Liver (tissue), 9 donors: ENCODE measurements around the gene BMPER. TPM values are rescaled to one million over a fixed set of nuclear protein-coding genes. Genes with fewer than 3 reads are reported as not detected.

Experiments
- DNase-seq: peaks from one replicate; pipeline ENCODE4 v3.0.0-alpha.2; 2017; ENCODE audit warnings: low spot score
- H3K27ac ChIP-seq, 2 donors: one replicate each; pipeline ENCODE4 v1.7.0; 2013; ENCODE audit warnings: inconsistent platforms in 2 of 2, low read length in 2 of 2, control low read depth in 1 of 2, low read depth in 1 of 2, mild to moderate bottlenecking in 1 of 2
- H3K27me3 ChIP-seq, 4 donors: one replicate each; pipeline versions ENCODE4 v1.6.1 to v1.7.0; 2013; ENCODE audit warnings: low read length in 3 of 4, inconsistent platforms in 1 of 4, mild to moderate bottlenecking in 1 of 4, moderate library complexity in 1 of 4; ENCODE audit not compliant: control insufficient read depth in 4 of 4, insufficient read depth in 4 of 4
- H3K36me3 ChIP-seq, 4 donors: one replicate each; pipeline versions ENCODE4 v1.6.1 to v1.7.0; 2013; ENCODE audit warnings: low read length in 3 of 4, mild to moderate bottlenecking in 3 of 4, low read depth in 1 of 4, moderate library complexity in 1 of 4; ENCODE audit not compliant: control insufficient read depth in 4 of 4, insufficient read depth in 3 of 4
- H3K4me1 ChIP-seq, 4 donors: one replicate each; pipeline versions ENCODE4 v1.6.1 to v1.7.0; 2013; ENCODE audit warnings: low read length in 3 of 4, mild to moderate bottlenecking in 3 of 4, moderate library complexity in 1 of 4; ENCODE audit not compliant: control insufficient read depth in 4 of 4, insufficient read depth in 4 of 4
- H3K4me3 ChIP-seq, 3 donors: one replicate each; pipeline versions ENCODE4 v1.6.1 to v1.7.0; 2013; ENCODE audit warnings: low read length in 3 of 3, control low read depth in 1 of 3, low read depth in 1 of 3, mild to moderate bottlenecking in 1 of 3
- H3K9ac ChIP-seq, 2 donors: one replicate each; pipeline ENCODE4 v1.7.0; 2013; ENCODE audit warnings: low read length in 2 of 2, mild to moderate bottlenecking in 2 of 2, moderate library complexity in 2 of 2, control low read depth in 1 of 2, low read depth in 1 of 2
- H3K9me3 ChIP-seq, 4 donors: one replicate each; pipeline versions ENCODE4 v1.6.1 to v1.7.0; 2013; ENCODE audit warnings: low read length in 3 of 4; ENCODE audit not compliant: control insufficient read depth in 4 of 4
- EGR1 ChIP-seq, 2 donors: IDR thresholded peaks; 2 replicates each; pipeline ENCODE4 v1.6.1; 2016 to 2018; ENCODE audit warnings: antibody characterized with exemption in 2 of 2, low read depth in 2 of 2
- FOXA1 ChIP-seq: IDR thresholded peaks from 2 replicates; pipeline ENCODE4 v1.6.1; 2016; ENCODE audit warnings: antibody characterized with exemption
- FOXA2 ChIP-seq: IDR thresholded peaks from 2 replicates; pipeline ENCODE4 v1.6.1; 2016; ENCODE audit warnings: antibody characterized with exemption
- HNF4A ChIP-seq, 2 donors: conservative IDR thresholded peaks; 2 replicates each; pipeline ENCODE4 v1.6.1; 2016; ENCODE audit warnings: antibody characterized with exemption in 2 of 2, mild to moderate bottlenecking in 2 of 2
- HNF4G ChIP-seq: IDR thresholded peaks from 2 replicates; pipeline ENCODE4 v1.6.1; 2016; ENCODE audit warnings: antibody characterized with exemption
- JUND ChIP-seq, 2 donors: IDR thresholded peaks; 2 replicates each; pipeline ENCODE4 v1.6.1; 2016; ENCODE audit warnings: antibody characterized with exemption in 2 of 2
- NR2F2 ChIP-seq: IDR thresholded peaks from 2 replicates; pipeline ENCODE4 v1.6.1; 2016; ENCODE audit warnings: antibody characterized with exemption
- RAD21 ChIP-seq, 2 donors: IDR thresholded peaks; 2 replicates each; pipeline ENCODE4 v1.6.1; 2016; ENCODE audit warnings: antibody characterized with exemption in 2 of 2, mild to moderate bottlenecking in 2 of 2
- TAF1 ChIP-seq: conservative IDR thresholded peaks from 2 replicates; pipeline ENCODE4 v1.6.1; 2016; ENCODE audit warnings: antibody characterized with exemption, mild to moderate bottlenecking
- WGBS: extraction: QIAGEN DNeasy Blood & Tissue Kit; methylation state at CpG from one replicate; pipeline ENCODE4 v1.1.7; 2013; 5-methylcytosine and 5-hydroxymethylcytosine counted together
- polyA plus RNA-seq, 2 donors: library from polyadenylated mRNA; stranded (reverse) in 1 of 2; unstranded in 1 of 2; fragments of 200-250 nt in 1 of 2; fragments of >200 nt in 1 of 2; fragmentation: Nextera tagmentation in 1 of 2; extraction: Ambion mirVana in 1 of 2; gene quantifications; one replicate each; pipeline versions ENCODE4 v1.2.1 to v1.2.3, GENCODE V29; 2013 to 2015
- total RNA-seq, 2 donors: library from RNA; depleted of rRNA; stranded (reverse); fragments of >200 nt; gene quantifications; one replicate each; pipeline ENCODE4 v1.2.3, GENCODE V29; 2014
- TF ChIP-seq, protein P1 (sequence below): IDR thresholded peaks from 2 replicates; pipeline ENCODE4 v1.6.1; 2016; ENCODE audit warnings: antibody characterized with exemption, mild to moderate bottlenecking
- TF ChIP-seq, protein P2 (sequence below): IDR thresholded peaks from 2 replicates; pipeline ENCODE4 v1.6.1; 2016; ENCODE audit warnings: antibody characterized with exemption
- TF ChIP-seq, protein P3 (sequence below): IDR thresholded peaks from 2 replicates; pipeline ENCODE4 v1.6.1; 2016; ENCODE audit warnings: antibody characterized with exemption
- TF ChIP-seq, protein P4 (sequence below): fragments of 150-350 bp; IDR thresholded peaks from 2 replicates; pipeline ENCODE4 v1.5.1; 2017; ENCODE audit warnings: improper control_type of control experiment, low read depth, low read length; ENCODE audit not compliant: missing input control
- donor health status: healthy.
- donor health status: healthy.
- donor health status: healthy.
- donor health status: healthy.
- donor health status: healthy.

Gene BMPER
- total and polyA plus RNA-seq, 4 donors, result 4.0 to 8.5 (median 6.2) TPM

DNA sequence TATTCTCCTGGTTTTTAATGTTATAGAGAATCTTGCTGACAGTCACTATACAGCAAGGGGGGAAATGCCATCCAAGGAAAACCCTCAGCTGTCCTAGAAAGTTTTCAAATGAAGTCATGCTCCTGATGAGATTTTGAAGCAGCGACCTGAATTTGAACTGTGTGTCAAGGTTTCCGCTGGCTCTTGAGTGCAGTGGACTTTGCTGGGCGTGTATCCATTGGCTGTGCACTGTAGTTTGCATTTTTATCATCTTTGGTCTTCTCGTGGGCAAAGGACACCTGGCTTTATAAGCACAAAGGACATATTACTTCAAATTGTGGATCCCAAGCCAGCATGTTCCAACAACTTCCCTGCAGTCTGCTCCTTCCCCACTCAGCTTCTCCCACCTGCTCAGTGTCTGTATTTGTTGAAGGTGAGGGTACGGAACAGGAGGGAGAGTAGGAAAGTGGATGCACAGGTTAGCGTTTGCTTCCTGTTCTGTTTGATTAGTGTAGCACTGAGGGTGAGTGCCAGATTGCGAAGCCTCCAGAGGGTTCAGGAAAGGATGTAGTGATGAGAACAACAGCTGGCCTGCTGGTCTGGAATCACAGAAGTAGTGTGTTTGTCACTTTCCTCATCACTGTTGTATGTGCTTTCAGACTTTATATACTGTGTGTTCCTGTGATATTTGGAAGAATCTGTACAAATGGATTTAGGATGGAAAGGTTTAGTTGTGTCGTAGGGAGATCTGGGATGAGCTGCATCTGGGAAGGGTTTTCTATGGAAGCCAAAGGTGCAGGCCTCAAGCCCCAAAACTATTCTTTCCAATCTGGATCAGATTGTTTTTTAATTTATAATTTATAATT is 204.8 kb downstream of the BMPER start (continued):
- TF ChIP-seq, protein P1, sequence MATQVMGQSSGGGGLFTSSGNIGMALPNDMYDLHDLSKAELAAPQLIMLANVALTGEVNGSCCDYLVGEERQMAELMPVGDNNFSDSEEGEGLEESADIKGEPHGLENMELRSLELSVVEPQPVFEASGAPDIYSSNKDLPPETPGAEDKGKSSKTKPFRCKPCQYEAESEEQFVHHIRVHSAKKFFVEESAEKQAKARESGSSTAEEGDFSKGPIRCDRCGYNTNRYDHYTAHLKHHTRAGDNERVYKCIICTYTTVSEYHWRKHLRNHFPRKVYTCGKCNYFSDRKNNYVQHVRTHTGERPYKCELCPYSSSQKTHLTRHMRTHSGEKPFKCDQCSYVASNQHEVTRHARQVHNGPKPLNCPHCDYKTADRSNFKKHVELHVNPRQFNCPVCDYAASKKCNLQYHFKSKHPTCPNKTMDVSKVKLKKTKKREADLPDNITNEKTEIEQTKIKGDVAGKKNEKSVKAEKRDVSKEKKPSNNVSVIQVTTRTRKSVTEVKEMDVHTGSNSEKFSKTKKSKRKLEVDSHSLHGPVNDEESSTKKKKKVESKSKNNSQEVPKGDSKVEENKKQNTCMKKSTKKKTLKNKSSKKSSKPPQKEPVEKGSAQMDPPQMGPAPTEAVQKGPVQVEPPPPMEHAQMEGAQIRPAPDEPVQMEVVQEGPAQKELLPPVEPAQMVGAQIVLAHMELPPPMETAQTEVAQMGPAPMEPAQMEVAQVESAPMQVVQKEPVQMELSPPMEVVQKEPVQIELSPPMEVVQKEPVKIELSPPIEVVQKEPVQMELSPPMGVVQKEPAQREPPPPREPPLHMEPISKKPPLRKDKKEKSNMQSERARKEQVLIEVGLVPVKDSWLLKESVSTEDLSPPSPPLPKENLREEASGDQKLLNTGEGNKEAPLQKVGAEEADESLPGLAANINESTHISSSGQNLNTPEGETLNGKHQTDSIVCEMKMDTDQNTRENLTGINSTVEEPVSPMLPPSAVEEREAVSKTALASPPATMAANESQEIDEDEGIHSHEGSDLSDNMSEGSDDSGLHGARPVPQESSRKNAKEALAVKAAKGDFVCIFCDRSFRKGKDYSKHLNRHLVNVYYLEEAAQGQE, result no peak
- TF ChIP-seq RAD21 (IDR thresholded peaks at IDR 0.05) (no peak), HNF4A (conservative IDR thresholded peaks at IDR 0.05) (peak in 1 of 2 donors; percentile 66), JUND (IDR thresholded peaks at IDR 0.05) (peak in 1 of 2 donors; percentile 93), NR2F2 (no peak), HNF4G (no peak), FOXA1 (no peak)

DNA sequence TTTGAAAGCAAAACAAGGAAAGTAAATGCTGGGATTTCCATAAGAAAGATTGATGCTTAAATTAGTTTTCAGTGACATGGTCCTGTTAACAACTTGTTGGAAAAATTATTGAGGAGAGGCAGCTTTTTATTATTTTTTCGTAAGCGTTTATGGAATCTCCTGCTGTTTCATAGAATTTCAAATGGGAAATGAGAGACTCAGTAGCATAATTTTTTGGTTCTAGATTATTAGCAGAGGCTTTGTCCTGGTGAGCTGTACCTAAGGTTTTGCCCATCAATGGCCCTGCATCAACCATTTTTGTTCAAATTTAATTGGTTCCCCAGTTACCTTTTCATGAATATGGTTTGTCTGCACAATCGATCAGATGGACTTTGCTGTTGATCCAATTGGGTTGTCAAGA is 205.7 kb downstream of the BMPER start:
- H3K27me3 ChIP-seq, result no peaks in the 10 kb centered on the region
- H3K4me1 ChIP-seq, result peaks cover 7 to 16% (median 14%) of the 10 kb centered on the region in 4 donors
- H3K27ac ChIP-seq, result no peak overlapping the region
- H3K36me3 ChIP-seq, result no peaks in the 10 kb centered on the region
- no peak overlapping the region for H3K4me3 ChIP-seq
- TF ChIP-seq JUND (IDR thresholded peaks at IDR 0.05) (no peak), FOXA1 (no peak), TAF1 (no peak), FOXA2 (no peak), EGR1 (IDR thresholded peaks at IDR 0.05; ENCODE audit: low read depth in 2 of 2) (no peak), HNF4A (conservative IDR thresholded peaks at IDR 0.05) (no peak)
- TF ChIP-seq, protein P2, sequence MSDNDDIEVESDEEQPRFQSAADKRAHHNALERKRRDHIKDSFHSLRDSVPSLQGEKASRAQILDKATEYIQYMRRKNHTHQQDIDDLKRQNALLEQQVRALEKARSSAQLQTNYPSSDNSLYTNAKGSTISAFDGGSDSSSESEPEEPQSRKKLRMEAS, result no peak
- TF ChIP-seq, protein P3, sequence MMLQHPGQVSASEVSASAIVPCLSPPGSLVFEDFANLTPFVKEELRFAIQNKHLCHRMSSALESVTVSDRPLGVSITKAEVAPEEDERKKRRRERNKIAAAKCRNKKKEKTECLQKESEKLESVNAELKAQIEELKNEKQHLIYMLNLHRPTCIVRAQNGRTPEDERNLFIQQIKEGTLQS, result no peak
- TF ChIP-seq, protein P4, sequence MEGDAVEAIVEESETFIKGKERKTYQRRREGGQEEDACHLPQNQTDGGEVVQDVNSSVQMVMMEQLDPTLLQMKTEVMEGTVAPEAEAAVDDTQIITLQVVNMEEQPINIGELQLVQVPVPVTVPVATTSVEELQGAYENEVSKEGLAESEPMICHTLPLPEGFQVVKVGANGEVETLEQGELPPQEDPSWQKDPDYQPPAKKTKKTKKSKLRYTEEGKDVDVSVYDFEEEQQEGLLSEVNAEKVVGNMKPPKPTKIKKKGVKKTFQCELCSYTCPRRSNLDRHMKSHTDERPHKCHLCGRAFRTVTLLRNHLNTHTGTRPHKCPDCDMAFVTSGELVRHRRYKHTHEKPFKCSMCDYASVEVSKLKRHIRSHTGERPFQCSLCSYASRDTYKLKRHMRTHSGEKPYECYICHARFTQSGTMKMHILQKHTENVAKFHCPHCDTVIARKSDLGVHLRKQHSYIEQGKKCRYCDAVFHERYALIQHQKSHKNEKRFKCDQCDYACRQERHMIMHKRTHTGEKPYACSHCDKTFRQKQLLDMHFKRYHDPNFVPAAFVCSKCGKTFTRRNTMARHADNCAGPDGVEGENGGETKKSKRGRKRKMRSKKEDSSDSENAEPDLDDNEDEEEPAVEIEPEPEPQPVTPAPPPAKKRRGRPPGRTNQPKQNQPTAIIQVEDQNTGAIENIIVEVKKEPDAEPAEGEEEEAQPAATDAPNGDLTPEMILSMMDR, result no peak
- H3K9me3 ChIP-seq, result no peaks in the 10 kb centered on the region
- 83% methylated on average over 3 of the region's 3 CpGs for WGBS
- no peak for DNase-seq
- H3K9ac ChIP-seq, result no peak overlapping the region

DNA sequence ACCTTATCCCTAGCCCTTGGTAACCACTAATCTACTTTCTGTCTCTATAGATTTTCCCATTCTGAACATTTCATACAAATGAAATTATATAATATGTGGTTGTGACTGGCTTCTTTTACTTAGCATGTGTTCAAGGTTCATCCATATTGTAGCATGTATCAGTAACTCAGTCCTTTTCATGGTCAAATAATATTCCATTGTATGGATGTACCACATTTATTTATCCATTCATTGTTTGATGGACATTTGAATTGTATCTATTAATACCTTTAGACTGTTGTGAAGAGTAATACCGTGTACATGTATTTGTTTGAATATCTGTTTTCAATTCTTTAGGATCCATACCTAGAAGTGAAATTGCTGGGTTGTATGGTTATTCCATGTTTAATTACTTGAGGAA is 210.2 kb downstream of the BMPER start:
- Histone ChIP-seq H3K9ac (no peak overlapping the region), H3K9me3 (no peaks in the 10 kb centered on the region), H3K36me3 (no peaks in the 10 kb centered on the region), H3K27ac (no peak overlapping the region), H3K4me3 (no peak overlapping the region), H3K4me1 (no peaks in the 10 kb centered on the region), H3K27me3 (no peaks in the 10 kb centered on the region)
- WGBS, result 89% methylated on average over 1 of the region's 1 CpG
- DNase-seq, result no peak
- TF ChIP-seq, protein P1, result no peak
